Femur (tissue), 1 donor: ENCODE data around the gene PTGIS.

Source experiments
- DNase-seq: peaks from one replicate; pipeline ENCODE4 v3.0.0-alpha.2; 2017

Gene PTGIS

GRCh38 chr20:49489688-49490087 lies 78.2 kb downstream of the PTGIS start:
- no peak for DNase-seq

- no peak for DNase-seq
Measured at GRCh38 chr20:49486064-49486463, 81.9 kb downstream of the PTGIS start.

GRCh38 chr20:49485563-49485962 lies 82.4 kb downstream of the PTGIS start:
- DNase-seq, result no peak

- DNase-seq, result peak; percentile 85
Measured at GRCh38 chr20:49484180-49485140, 83.5 kb downstream of the PTGIS start.

GRCh38 chr20:49483696-49484123 lies 84.2 kb downstream of the PTGIS start:
- no peak for DNase-seq

GRCh38 chr20:49483018-49483695 lies 84.8 kb downstream of the PTGIS start:
- no peak for DNase-seq

- peak; percentile 82 for DNase-seq
Measured at GRCh38 chr20:49482621-49483017, 85.3 kb downstream of the PTGIS start, which contains the start of gene KCNB1. KCNB1 (minus strand) TSS chr20:49482668; CDS start chr20:49482480, 188 bp downstream.

GRCh38 chr20:49482173-49482572 lies 85.8 kb downstream of the PTGIS start:
- DNase-seq, result no peak

- DNase-seq, result no peak
Measured at GRCh38 chr20:49481116-49481515, 86.8 kb downstream of the PTGIS start.

GRCh38 chr20:49480236-49480635 lies 87.7 kb downstream of the PTGIS start:
- DNase-seq, result no peak

- no peak for DNase-seq
Measured at GRCh38 chr20:49479785-49480184, 88.2 kb downstream of the PTGIS start.

- no peak for DNase-seq
Measured at GRCh38 chr20:49478754-49479689, 88.9 kb downstream of the PTGIS start.

- DNase-seq, result no peak
Measured at GRCh38 chr20:49478266-49478665, 89.7 kb downstream of the PTGIS start.

GRCh38 chr20:49477200-49477599 lies 90.7 kb downstream of the PTGIS start:
- no peak for DNase-seq

GRCh38 chr20:49476016-49476355 lies 92.0 kb downstream of the PTGIS start:
- DNase-seq, result no peak

- no peak for DNase-seq
Measured at GRCh38 chr20:49475292-49476015, 92.5 kb downstream of the PTGIS start.

GRCh38 chr20:49471397-49471796 lies 96.5 kb downstream of the PTGIS start:
- DNase-seq, result no peak

GRCh38 chr20:49470922-49471321 lies 97.0 kb downstream of the PTGIS start:
- DNase-seq, result no peak

- DNase-seq, result no peak
Measured at GRCh38 chr20:49469060-49469459, 98.9 kb downstream of the PTGIS start.

GRCh38 chr20:49468412-49468811 lies 99.5 kb downstream of the PTGIS start:
- no peak for DNase-seq

- no peak for DNase-seq
Measured at GRCh38 chr20:49466114-49466912, 101.6 kb downstream of the PTGIS start.
